ENCODE data around the gene CT55.
"Not testable (repeated sequence)": the region's sequence is repeated elsewhere in the genome, so short reads cannot be mapped to it uniquely, and the experiment has no call there.

GRCh38 chrX:135169534-135169933, 1.7 kb downstream of the CT55 start:
- not testable (repeated sequence) for TF ChIP-seq CTCF (IDR thresholded peaks at IDR 0.05); POLR2A (IDR thresholded peaks at IDR 0.05); POLR2AphosphoS5 (IDR thresholded peaks at IDR 0.05; ENCODE audit: insufficient read depth in 1 of 2, low read depth in 1 of 2)

Data from vagina (tissue), 2 donors.